Right atrium auricular region (tissue), 2 donors: Measurements from ENCODE around the gene SLC25A45. TPM values are rescaled to one million over a fixed set of nuclear protein-coding genes. Genes with fewer than 3 reads are reported as not detected.

Experiments used
- DNase-seq: peaks from one replicate; pipeline ENCODE4 v3.0.0-alpha.2; 2019; ENCODE audit warnings: low spot score
- H3K27ac ChIP-seq, 2 donors: fragments of 200-600 bp; sonication (generic); 1 replicate in 1 of 2; 2 replicates in 1 of 2; pipeline ENCODE4 v1.5.1; 2016 to 2019
- H3K27me3 ChIP-seq, 2 donors: fragments of 200-600 bp; sonication (generic); one replicate each; pipeline versions ENCODE4 v1.5.1 to v1.6.0; 2017 to 2019
- H3K36me3 ChIP-seq: fragments of 200-600 bp; sonication (generic); one replicate; pipeline ENCODE4 v1.5.1; 2016
- H3K4me1 ChIP-seq, 2 donors: fragments of 200-600 bp; sonication (generic); one replicate each; pipeline versions ENCODE4 v1.5.1 to v1.6.0; 2017 to 2019
- H3K4me3 ChIP-seq, 2 donors: fragments of 200-600 bp; sonication (generic); 1 replicate in 1 of 2; 2 replicates in 1 of 2; pipeline ENCODE4 v1.5.1; 2017 to 2019; ENCODE audit warnings: mild to moderate bottlenecking in 1 of 2, moderate library complexity in 1 of 2
- H3K9me3 ChIP-seq, 2 donors: fragments of 200-600 bp; sonication (generic); one replicate each; pipeline ENCODE4 v1.5.1; 2019
- total RNA-seq, 2 donors: library from RNA; depleted of rRNA; stranded (reverse); fragments of >200 nt; gene quantifications; one replicate each; pipeline ENCODE4 v1.1.0, GENCODE V29; 2016
- TF ChIP-seq, protein P1 (sequence below), 2 donors: fragments of 200-600 bp; sonication (generic); IDR thresholded peaks; one replicate each; pipeline ENCODE4 v1.5.1; 2019; ENCODE audit warnings: antibody characterized with exemption in 2 of 2

SLC25A45 gene
- total RNA-seq, 2 donors from 2014 or later, result 2.6 to 3.3 TPM

- Histone ChIP-seq H3K27ac (no peak overlapping the region), H3K4me1 (peaks cover 0 to 20% of the 10 kb centered on the region in 2 donors), H3K36me3 (no peaks in the 10 kb centered on the region), H3K27me3 (no peaks in the 10 kb centered on the region), H3K4me3 (no peak overlapping the region), H3K9me3 (no peaks in the 10 kb centered on the region)
- DNase-seq, result peak; percentile 95
- TF ChIP-seq, protein P1, sequence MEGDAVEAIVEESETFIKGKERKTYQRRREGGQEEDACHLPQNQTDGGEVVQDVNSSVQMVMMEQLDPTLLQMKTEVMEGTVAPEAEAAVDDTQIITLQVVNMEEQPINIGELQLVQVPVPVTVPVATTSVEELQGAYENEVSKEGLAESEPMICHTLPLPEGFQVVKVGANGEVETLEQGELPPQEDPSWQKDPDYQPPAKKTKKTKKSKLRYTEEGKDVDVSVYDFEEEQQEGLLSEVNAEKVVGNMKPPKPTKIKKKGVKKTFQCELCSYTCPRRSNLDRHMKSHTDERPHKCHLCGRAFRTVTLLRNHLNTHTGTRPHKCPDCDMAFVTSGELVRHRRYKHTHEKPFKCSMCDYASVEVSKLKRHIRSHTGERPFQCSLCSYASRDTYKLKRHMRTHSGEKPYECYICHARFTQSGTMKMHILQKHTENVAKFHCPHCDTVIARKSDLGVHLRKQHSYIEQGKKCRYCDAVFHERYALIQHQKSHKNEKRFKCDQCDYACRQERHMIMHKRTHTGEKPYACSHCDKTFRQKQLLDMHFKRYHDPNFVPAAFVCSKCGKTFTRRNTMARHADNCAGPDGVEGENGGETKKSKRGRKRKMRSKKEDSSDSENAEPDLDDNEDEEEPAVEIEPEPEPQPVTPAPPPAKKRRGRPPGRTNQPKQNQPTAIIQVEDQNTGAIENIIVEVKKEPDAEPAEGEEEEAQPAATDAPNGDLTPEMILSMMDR (IDR thresholded peaks at IDR 0.05), result peak; percentile 69 to 88
Measured at GRCh38 chr11:65329944-65330403, 52.5 kb downstream of the SLC25A45 start.

GRCh38 chr11:65329478-65329877, 53.0 kb downstream of the SLC25A45 start:
- H3K9me3 ChIP-seq, result no peaks in the 10 kb centered on the region
- no peak overlapping the region for H3K4me3 ChIP-seq
- no peak for DNase-seq
- H3K36me3 ChIP-seq, result no peaks in the 10 kb centered on the region
- peaks cover 0 to 15% of the 10 kb centered on the region in 2 donors for H3K4me1 ChIP-seq
- no peaks in the 10 kb centered on the region for H3K27me3 ChIP-seq
- H3K27ac ChIP-seq, result no peak overlapping the region
- TF ChIP-seq, protein P1 (IDR thresholded peaks at IDR 0.05), result no peak

DNA sequence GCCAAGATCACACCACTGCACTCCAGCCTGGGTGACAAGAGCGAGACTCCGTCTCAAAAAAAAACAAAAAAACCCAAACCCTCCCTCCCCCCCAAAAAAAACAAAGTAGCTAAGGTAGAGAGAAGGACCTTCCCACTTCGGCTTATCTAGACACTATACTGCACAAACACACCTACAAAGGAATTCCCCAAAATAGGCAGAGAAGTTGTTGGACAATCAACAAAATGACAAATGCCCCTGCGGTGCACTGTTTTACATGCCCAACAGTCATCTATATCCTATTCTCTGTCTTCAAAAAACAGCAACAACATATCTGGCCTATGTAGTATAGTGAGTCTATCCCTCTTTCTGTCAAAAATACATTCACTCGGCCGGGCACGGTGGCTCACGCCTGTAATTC, 55.4 kb downstream of the SLC25A45 start:
- Histone ChIP-seq H3K27me3 (no peaks in the 10 kb centered on the region), H3K4me3 (no peak overlapping the region), H3K36me3 (peaks cover 9% of the 10 kb centered on the region), H3K9me3 (no peaks in the 10 kb centered on the region), H3K4me1 (peaks cover 0 to 15% of the 10 kb centered on the region in 2 donors), H3K27ac (no peak overlapping the region)
- no peak for DNase-seq
- TF ChIP-seq, protein P1 (IDR thresholded peaks at IDR 0.05), result no peak

- no peaks in the 10 kb centered on the region for H3K9me3 ChIP-seq
- TF ChIP-seq, protein P1 (IDR thresholded peaks at IDR 0.05), result no peak
Measured at GRCh38 chr11:65325435-65325834, 57.0 kb downstream of the SLC25A45 start.

More at GRCh38 chr11:65325435-65325834, 57.0 kb downstream of the SLC25A45 start:
- DNase-seq, result no peak
- Histone ChIP-seq H3K27me3 (no peaks in the 10 kb centered on the region), H3K4me3 (no peak overlapping the region), H3K27ac (no peak overlapping the region), H3K36me3 (peaks cover 25% of the 10 kb centered on the region), H3K4me1 (peaks cover 0 to 30% of the 10 kb centered on the region in 2 donors)

Other genes with a start within 250 kb of the SLC25A45 start
- 10 to 100 TPM; 29.1 to 52.0 TPM for gene SYVN1, start 248.1 kb downstream of the SLC25A45 start, total RNA-seq
- gene SPDYC, start 212.4 kb downstream of the SLC25A45 start, total RNA-seq, result not detected
- gene CAPN1, start 200.7 kb downstream of the SLC25A45 start, total RNA-seq, result 10 to 100 TPM; 89.9 to 93.0 TPM
- gene POLA2, start 120.7 kb downstream of the SLC25A45 start, total RNA-seq, result 10 to 100 TPM in 1 of 2 donors, 1 to 10 TPM in 1; 4.5 to 12.4 TPM
- 10 to 100 TPM; 14.4 to 31.0 TPM for gene CDC42EP2, start 67.8 kb downstream of the SLC25A45 start, total RNA-seq
- gene DPF2, start 48.8 kb downstream of the SLC25A45 start, total RNA-seq, result 10 to 100 TPM; 46.3 TPM
- gene TIGD3, start 27.9 kb downstream of the SLC25A45 start, total RNA-seq, result under 1 TPM in 1 of 2 donors, not detected in 1; 0.22 TPM
- gene FRMD8, start 4.0 kb upstream of the SLC25A45 start, total RNA-seq, result 10 to 100 TPM; 10.2 to 23.8 TPM
- gene NEAT1, start 40.2 kb upstream of the SLC25A45 start, total RNA-seq, result 10 to 100 TPM; 43.7 to 52.5 TPM
- 1,000 to 10,000 TPM; 2,120 to 2,577 TPM for gene MALAT1, start 116.4 kb upstream of the SLC25A45 start, total RNA-seq
- 10 to 100 TPM; 71.8 to 89.7 TPM for gene SCYL1, start 142.4 kb upstream of the SLC25A45 start, total RNA-seq
- 100 to 1,000 TPM; 114 to 161 TPM for gene LTBP3, start 175.7 kb upstream of the SLC25A45 start, total RNA-seq
- gene ZNRD2, start 187.8 kb upstream of the SLC25A45 start, total RNA-seq, result 10 to 100 TPM; 36.1 to 50.6 TPM
- 10 to 100 TPM; 25.7 to 51.0 TPM for gene FAM89B, start 189.9 kb upstream of the SLC25A45 start, total RNA-seq
- 10 to 100 TPM; 20.5 to 85.3 TPM for gene EHBP1L1, start 193.4 kb upstream of the SLC25A45 start, total RNA-seq
- under 1 TPM in 1 of 2 donors, not detected in 1; 0.39 TPM for gene KCNK7, start 213.2 kb upstream of the SLC25A45 start, total RNA-seq
- 10 to 100 TPM; 21.1 to 30.5 TPM for gene MAP3K11, start 231.6 kb upstream of the SLC25A45 start, total RNA-seq
- 10 to 100 TPM; 16.1 to 21.8 TPM for gene PCNX3, start 233.1 kb upstream of the SLC25A45 start, total RNA-seq